Non-pigmented ciliary epithelial cell (primary cell): Measurements from ENCODE around the gene RDH5.

Experiments used
- DNase-seq: peaks from one replicate; pipeline ENCODE4 v3.0.0-alpha.2; 2010; ENCODE audit warnings: low read depth

The RDH5 gene

DNA sequence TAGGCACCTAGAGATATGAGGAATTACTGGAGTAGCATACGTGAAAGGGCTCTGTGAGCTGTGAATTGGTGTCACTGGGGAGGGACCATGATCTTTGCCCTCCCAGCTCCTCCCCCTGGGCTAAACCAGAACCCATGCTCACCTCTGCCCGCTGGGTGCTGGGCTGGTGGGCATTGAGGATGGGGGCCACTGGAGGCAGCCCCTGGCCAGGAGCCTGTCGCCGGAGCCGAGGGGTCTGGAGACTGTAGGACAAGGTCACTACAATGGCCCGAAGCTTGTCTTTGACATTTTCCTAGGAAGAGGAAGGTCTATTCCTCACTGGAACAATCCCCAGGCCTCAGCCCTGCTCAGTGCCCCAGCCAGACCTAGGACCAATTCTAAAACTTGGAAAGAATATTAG lies 24.1 kb upstream of the RDH5 start:
- no peak for DNase-seq

DNA sequence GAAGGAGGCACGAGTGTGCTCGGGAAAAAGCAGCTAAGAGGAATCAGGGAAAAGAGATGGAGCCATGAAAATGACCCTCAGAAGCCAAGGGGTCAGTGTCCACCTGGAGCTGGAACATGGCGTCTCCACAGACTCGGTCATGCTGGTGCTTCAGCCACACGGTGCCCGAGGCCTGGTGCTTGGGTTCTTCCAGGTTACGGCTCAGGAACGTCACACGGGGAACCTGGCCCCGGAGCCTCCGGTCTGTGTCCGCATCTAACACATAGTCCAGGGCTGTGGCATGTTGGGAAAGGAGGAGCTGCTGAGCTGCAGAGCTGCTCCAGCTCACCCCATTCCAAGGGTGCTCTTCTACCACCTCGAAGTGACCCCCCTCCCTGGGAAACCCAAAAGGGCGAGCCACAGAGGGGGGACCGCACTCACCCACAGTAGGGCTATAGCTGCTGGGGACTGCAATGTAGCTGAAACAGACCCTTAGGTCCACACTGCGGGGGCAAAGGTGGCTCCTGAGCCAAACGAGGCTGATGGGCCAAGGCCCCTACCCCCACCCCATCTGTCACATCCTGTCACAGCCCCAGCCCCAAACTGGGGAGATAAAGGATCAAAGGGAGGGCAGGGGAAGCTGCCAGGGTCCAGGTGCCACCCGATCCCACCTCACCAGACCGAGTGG lies 23.3 kb upstream of the RDH5 start:
- DNase-seq, result no peak

DNA sequence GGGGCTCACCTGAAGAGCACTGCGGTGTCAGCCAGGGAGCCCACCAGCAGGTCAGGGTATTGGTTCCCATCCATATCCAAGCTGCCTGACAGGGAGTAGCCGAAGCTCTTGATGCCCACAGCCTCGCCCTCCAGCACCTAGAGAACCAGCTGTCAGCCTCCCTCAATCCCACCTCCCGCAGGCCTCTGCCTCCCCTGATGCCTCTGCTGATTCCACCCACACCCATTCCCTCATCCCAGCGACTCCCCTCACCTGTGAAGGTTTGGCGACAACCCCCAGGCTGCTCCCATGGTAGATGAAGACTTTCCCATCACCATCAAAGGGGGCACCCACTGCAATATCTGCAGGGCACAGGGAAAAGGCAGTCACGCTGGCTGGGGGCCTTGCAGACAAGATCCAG lies 22.5 kb upstream of the RDH5 start:
- no peak for DNase-seq

DNA sequence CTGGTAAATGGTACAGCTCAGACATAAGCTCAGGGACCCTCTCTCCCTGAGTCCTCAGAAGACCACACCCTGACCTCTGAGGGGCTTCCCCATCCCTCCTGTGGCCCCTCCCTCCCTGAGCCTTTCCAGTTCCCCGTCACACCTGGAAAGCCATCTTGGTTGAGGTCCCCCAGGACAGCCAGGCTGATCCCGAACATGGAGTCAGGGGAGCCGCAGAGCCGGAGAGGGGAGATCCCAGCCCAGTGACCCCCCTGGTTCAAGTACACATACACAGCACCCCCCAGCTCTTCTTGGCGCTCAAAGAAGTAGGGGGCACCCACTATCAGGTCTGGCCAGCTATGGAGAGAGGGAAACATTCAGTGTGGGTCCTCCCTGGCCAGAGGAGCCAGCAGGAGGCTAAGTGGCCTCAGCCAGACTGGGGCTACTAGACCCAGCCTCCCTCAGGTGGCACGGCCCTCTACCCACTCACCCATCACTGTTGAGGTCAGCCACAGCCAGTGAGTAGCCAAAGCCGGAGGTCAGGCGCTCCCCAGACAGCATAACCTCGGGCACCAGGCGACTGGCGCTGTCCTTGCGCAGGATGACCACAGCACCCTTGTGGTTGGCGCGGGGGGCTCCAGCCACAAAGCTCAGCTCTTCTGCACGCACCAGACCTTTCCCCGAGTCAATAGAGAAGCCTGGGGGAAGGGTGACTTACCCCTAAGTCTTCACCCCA lies 21.8 kb upstream of the RDH5 start:
- no peak for DNase-seq

DNA sequence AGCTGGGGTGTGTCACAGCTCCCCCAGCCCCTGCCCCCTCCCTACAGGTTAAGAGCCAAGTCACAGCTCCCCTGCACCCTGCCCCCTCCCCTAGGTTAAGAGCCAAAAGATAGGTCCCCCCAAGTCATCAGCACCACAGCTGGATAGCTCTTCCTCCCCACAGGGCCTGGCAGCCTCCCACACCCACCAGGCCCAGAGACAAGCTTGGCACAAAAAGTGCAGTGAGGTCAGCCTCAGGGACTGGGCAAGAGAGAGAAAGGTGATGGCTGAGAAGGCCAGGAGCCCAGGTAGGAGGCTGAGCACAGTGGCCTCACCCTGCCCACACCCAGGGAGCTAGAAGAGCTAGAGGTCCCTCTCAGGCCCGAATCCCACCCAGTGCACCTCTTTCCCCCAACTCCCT lies 21.2 kb upstream of the RDH5 start:
- no peak for DNase-seq

DNA sequence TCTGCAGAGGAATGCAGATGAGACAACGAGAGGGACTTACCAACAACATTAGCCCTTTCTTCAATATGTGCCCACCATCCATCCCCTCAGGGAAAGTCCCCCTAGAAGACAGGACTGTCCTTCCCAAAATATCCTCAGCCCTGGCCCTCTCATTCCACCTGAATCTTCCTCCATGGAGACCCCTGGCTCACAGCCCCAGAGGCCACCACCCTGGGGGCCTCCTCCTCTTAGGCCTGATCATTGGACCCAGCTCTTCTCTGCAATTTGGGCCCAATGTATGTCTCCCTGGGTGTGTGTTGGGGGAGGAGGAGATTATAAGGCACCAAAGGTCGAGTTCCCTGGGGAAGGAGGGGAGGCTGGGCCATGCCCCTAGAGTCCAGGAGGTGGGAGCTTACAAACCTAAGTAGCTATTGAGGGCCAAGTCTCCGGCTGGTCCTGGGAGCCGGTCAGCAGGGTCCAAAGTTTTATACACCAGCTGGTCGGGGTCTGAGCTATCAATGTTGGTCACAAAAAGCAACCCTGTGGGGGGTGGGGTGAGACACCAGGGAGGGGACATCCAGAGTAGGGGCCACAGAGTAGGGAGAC lies 20.6 kb upstream of the RDH5 start:
- no peak for DNase-seq

DNA sequence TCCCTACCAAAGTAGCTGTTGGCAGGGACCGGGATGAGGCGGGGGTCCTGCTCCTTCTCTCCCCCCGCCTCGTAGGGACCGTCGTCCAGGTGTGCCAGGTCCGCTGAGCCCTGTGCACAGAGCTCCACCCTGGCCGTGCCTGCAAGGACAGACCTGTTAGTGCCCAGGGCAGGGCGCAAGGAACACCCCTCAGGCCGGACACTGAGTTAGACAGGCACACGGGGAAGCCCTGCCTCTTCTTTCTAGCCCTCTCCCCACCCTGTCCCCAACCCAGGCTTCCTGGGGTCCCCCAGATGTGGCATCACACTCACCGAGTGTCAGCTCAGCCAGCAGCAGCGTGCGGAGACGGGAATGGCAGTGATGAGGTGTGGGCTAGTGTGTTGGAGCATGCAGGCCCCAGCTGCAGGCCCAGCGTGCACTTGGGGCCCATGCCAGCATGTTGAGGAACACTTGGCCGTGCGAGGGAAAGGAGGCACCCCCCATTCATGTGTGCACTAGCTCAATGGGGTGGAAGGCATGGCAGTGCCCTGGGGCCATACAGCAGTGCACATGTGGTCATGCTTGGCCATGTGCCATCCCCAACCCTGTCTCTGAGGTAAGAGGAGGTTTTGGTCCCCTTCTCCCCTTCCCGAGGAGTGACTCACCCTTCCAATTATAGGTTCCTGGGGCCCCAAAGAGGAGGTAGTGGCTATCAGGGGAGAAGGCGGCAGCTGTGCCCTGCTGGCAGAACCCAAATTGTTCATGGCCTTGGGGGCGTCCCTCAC lies 19.8 kb upstream of the RDH5 start:
- no peak for DNase-seq

DNA sequence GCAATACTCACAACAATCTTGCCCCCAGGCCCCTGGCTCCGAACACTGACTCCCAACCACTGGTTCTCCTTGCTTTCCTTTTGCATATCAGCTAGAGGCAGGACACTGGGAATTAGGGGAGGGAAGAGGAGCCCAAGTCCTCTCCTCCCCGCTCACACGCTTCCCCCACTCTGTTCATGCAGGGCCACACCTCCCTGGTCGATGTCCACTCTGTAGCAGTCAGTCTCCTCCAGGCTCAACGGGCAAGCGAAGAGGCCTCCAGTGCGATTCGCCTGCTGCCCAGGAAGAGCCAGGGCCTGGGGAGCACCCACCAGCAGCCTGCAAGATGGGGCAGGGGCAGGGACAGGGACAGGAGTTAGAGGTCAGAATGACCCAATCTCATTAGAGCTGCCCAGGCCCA lies 17.3 kb upstream of the RDH5 start:
- DNase-seq, result no peak

DNA sequence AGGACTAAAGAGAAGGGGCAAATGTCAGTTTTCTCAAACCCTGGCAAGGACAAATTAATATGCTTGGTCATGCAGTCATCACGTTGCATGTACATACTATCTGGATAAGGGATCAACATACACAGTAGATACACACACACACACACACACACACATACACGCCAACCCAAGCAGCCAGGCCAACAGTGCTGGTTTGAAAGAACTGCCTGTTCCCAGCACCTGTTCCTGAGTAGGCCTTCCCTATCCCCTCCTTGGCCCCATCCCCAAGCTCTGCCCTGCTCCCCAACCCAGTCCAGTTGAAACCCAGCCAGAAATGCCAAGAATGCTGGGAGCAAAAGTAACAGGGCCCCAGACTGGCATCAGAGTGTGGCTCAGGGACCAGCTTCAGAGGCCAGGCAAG lies 16.9 kb upstream of the RDH5 start:
- no peak for DNase-seq

DNA sequence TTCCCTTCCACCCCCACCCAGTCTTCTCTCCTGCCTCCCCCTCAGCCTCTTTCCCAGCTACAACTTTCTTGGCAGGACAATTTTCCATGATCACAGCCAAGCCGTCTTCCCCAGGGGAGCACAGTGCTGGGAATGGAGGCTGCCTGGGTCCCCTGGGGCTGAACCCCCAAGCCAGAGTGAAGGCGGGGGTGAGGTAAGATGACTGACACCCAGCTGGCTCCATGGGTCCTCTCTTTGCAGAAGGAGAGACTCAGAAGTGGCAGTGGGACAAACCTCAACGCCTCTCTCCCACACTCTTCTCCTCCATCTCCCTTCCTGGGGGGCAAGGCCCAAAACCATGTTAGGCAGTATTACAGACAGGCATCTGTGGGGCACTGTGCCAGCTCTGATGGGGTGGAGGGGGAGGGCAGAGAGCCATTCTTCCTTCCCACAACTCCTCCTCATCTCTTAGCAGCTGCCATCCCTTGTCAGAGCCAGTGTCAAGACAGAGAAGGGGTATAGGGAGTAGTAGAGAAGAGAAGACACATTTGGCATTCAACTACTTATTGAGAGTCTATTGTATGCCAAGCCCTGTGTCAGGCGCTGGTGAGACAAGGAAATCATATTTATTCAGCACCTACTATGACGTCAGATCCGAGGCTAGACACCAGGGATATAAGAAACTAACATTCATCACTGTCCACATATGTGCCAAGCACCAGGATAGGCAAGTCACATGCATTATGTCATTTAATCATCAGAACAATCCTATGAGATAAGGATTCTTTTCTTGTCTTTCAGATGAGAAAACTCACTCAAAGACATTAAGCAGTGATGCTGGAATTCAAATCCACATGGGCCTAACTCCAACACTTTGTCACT lies 16.1 kb upstream of the RDH5 start:
- DNase-seq, result no peak

DNA sequence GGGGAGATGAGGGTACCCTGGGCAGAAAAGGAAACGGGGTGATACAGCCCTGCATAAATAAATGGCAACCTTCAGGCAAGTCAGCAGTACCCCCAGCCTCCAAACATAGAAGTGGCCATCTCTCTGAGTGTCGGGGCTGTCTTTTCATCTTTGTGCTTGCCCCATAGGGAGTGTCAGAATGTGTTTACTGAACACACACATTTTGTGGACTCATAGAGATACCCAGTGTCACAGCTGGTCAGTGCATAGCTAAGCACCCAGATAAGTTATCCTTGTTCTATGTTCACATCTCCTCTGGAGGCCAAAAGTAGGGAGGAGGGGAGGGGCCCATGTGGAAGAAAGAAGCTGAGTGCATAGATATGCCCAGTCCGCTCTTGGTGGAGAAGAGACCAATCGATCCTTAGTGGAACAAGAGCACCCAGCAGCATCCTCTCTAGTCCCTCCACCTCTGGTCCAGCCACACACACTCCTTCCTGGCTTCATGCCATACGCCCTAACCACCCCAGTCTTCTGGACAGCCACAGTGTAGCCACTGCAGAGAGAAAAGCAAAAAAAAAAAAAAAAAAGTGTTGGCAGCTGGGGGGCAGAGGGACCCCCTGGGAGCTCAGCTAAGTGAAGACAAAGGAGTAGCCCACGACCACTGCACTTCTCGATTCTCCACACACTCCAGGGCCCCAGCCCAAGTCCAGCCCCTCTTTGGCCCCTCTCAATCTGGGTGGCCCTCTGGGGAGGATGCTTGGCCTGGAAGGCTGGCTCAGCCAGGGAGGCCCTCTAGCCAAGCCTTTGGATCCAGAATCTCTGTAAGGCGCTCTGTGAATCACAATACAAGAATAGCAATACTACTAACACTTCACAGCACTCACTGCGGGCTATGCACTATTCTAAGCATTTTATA lies 15.1 kb upstream of the RDH5 start:
- no peak for DNase-seq

DNA sequence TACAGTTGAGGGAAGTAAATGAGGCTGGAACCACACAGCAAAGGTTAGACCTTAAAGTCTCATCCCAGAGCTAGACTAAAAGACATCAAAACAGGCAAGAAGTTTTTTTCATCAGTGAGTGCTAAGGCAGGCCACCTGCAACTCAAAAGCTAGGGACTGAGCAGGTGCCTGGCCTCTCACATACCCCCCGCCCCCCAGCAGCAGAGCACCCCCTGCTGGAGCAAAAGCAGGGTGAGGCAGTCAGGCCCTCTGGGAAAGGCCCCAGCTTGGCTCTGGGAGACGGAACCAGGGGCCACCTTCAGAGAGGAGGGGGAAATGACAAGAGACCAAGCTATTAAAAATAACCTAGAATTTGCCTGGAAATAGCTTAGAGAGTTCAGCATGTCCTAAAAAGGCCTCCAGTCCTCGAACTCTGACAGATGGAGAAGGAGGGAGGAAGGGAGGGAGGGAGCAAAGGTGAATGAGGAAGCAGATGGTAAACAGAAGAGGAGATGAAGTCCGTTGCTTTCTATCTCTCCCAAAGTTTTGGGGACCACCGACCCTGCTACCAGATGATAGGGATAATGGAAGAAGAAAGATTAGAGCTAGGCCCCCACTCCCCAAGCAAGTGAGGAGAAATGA lies 14.3 kb upstream of the RDH5 start:
- DNase-seq, result no peak

DNA sequence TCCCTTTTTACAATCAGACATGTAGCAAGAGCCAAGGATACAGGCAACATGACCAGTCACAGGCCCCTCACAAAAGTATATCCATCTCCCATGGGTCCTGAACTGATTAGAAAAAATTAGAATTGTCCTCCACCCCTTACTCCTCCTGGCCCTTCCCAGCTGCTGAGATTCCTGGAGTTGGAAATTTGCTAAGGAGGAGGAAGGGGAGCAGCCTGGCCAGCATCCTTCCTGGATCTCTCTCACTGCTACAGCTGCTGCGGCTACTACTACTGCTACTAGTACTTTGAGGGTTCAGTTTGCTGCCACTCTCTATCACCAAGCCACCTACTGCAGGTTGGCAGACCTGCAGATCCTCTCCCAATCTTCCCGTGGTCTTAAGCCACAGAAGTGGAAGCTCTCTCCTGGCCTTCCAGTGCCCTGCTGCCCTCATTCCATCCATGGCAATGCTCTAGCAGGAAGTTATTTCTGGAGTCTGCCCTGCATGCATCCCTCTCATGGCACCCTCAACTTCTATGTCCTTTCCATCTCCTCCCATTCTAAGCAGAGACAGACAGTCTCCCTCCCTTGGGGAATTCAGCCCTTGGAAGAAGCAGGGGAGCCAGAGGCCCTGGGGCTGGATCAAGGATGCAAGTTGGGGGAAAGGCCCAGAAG lies 13.5 kb upstream of the RDH5 start:
- no peak for DNase-seq

DNA sequence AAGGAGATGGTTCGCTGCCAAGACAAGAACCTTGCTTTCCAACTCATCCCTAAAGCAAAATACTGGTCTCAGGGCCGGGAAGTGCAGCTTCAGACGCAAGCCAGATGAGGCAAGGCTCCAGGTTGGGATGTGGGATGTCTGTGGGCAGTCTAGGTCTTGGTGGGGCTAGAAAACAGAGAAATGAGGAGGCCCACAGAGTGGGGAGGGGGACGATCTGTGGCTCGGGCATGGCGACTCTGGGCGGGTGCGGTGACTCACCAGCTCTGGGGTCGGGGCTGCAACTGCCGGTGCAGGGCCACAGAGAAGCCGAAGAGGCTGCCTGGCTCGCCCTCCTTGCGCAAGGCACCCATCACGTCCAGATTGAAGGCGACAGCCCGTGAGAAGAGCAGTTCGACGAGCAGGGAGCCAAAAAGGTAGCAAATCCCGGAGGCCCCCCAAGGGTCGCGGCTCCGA lies 12.9 kb upstream of the RDH5 start:
- DNase-seq, result no peak

DNA sequence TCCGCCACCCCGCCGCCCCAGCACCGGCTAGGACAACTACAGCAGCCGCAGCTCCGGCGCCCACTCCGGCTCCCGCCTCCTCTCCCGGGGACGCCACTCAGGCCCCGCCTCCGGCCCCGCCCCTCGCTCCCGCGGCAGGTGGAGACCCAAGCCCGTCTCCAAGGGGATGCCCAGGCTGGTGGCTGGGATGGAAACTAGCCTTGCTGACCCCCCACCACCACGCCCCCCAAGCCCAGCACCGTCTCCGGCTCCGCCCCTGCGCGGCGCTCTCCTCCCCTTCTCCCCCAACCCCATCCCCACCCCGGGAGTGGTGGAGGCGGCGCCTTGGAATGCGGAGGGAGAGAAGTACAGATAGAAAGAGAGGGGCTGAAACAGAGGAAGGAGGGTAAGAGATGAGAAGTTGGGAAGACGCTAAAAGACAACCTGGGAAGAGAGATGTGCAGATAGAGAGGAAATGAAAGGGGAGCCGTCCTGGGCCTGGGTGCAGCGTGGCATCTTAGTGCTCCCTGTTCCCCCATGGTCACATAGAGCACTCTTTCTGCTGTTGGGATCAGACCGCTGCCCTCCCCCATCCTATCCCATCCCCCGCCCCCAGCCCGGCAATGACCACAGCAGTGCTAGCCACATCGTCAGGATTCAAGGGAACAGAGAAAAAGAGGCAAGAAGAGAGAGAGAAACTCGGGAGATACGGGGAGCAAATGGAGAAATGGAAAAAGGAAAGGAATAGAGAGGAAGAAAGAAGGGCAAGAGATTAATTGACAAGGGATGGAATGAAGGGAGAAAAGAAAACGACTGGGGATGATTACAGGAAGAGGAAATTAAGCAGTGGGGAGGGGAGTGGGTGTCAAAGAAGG lies 12.1 kb upstream of the RDH5 start, which contains the start of gene ITGA7:
Gene ITGA7 (minus strand): TSS at position 64 of the 854 bp plus-strand sequence. CDS start 222 bp downstream, outside the sequence.
- DNase-seq, result no peak

DNA sequence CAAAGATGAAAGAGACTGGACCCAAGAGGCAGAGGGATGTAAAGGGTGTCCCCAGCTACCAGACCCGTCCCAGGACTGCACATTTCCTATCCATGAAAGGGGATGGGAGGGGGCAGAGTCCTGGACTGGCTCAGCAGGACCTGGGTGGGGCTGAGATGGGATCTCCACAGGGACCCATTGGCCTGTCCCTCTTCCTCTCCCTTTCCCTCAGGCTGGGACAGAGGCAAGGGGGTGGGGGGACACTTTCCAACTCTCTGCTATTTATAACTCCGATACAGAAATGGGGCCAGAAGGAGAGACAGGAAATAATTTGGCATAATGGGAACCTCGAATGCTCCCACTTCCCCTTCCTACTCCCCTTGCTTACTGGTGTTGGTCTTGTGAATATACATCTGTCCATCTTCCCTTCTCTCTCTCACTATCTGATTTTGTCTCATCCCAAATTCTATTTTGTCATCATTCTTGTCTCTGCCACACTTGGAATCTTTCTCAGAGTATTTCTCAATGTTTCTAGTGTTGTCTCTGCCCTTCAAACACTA lies 11.4 kb upstream of the RDH5 start:
- no peak for DNase-seq

DNA sequence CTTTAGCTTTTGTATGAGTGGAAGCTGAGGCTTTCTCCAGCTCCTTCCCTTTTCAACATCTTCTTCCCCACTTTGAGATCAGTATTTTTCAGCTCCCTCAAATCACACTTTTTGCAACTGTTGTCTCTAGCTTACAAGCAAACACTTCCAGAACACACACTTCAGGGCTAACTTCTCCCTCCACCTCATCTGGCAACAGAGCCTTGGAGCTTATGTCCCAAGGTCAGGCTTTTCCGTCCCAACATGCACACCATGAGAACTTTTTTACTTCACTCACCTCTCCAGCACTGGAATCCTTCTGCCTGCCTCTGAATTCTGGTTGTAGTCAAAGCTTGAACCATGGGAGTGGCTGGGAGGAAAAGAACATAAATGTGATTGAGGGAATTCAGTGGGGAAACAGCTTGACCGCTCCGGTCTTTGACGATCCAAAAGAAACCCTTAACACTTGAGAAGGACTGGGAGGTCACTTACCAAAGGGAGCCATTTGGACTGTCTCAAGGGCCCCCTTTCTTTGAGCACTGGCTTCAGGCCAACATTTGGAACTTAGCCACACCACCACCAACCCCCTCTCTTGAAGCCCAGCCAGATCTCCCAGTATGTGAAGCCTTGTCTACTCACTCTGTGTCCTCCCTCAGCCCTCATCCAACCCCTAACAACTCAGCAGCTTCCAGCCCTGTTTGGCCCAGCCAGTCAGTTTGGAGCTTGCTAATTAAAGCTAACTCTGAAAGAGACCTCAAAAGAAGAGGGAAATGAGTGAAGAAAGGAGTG lies 8.2 kb upstream of the RDH5 start:
- no peak for DNase-seq
